HAP-1 (cell line): ENCODE measurements around the gene SLC48A1.

Source experiments
- DNase-seq, 2 experiments: peaks; one replicate each; pipeline ENCODE4 v3.0.0-alpha.2; 2016 to 2020; ENCODE audit warnings: low spot score in 2 of 2
- H3K27me3 ChIP-seq: fragments of 250-450 bp; sonication (Bioruptor Pico); 2 replicates; pipeline ENCODE4 v1.5.1; 2020; ENCODE audit warnings: low read depth, mild to moderate bottlenecking, moderate library complexity
- H3K36me3 ChIP-seq: fragments of 250-450 bp; sonication (Bioruptor Pico); replicated peaks from 2 replicates; pipeline ENCODE4 v1.5.1; 2020; ENCODE audit warnings: mild to moderate bottlenecking
- H3K4me1 ChIP-seq: fragments of 250-450 bp; sonication (Bioruptor Pico); 2 replicates; pipeline ENCODE4 v1.5.1; 2020; ENCODE audit warnings: mild to moderate bottlenecking
- H3K4me3 ChIP-seq: fragments of 250-450 bp; sonication (Bioruptor Pico); 2 replicates; pipeline ENCODE4 v1.5.1; 2020; ENCODE audit warnings: mild to moderate bottlenecking, moderate library complexity
- H3K9me3 ChIP-seq: fragments of 250-450 bp; sonication (Bioruptor Pico); 2 replicates; pipeline ENCODE4 v1.5.1; 2020; ENCODE audit warnings: mild to moderate bottlenecking, moderate library complexity
- in situ Hi-C: fragments of 300-500 bp; cut with MboI; formaldehyde crosslinking; loops from 3 replicates; pipeline ENCODE4 v1.14.3; 2020; ENCODE audit warnings: low sequenced_read_pairs, inconsistent platforms, mixed read lengths

The SLC48A1 gene

DNA sequence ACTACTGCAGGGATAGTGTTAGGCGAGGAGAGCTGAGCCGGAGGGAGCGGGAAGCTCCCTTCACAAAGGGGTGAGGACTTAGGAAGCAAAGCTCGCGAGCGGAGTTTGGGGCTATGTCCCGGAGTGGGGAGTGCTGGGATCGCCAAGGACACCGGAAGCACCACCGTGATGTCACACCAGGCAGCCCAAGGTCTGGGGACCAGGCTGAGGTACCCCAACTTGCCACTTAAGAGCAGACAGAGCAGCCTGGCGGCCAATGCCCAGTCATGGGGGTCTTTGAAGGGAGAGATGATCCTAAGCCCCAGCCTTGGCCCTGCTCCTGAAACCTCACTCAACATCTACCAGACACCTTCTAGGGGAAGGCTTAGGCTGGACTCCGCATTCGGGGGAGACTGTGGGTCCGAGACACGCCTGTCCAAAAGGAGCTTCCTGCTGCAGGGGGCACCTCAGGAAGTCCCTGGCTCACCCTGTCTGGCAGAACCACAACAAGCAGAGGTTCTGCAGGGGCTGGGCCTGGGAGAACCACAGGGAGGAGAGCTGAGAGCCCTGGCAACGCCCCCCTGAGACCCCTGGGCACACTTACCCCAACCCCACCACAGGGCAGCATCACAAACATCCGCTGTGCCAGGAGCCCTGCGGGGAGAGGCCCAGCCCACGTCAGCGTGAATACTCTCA lies 17.8 kb downstream of the SLC48A1 start:
- in situ Hi-C loops = no loop called here
- no peak overlapping the region for H3K4me3 ChIP-seq
- H3K9me3 ChIP-seq = no peaks in the 10 kb centered on the region
- no peak for DNase-seq
- no peaks in the 10 kb centered on the region for H3K4me1 ChIP-seq
- no peaks in the 10 kb centered on the region for H3K27me3 ChIP-seq
- peaks cover 44% of the 10 kb centered on the region for H3K36me3 ChIP-seq

DNA sequence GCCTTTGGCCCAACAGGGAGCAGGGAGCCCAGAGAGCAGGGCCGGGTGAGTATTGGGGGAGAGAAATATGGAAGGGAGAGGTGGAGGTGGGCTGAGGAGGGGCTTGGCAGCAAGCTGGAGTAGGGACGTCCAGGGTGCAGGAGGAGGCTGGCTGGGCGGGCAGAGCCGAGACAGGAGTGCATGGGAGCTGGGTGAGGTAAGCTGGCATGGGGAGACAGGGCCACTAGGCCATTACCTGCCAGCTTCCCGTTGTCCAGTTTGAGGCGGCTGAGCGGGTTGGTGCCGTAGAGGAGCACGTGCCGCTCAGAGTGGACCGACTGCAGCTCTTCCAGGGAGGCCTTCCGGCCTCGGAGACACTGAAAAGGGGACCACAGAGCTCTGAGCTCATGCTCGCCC lies 18.3 kb downstream of the SLC48A1 start:
- in situ Hi-C loops = no loop called here
- H3K36me3 ChIP-seq = peaks cover 39% of the 10 kb centered on the region
- DNase-seq = no peak

GRCh38 chr12:47791874-47792273 lies 18.8 kb downstream of the SLC48A1 start:
- DNase-seq = no peak
- peaks cover 40% of the 10 kb centered on the region for H3K36me3 ChIP-seq
- H3K4me3 ChIP-seq = no peak overlapping the region
- H3K27me3 ChIP-seq = no peaks in the 10 kb centered on the region
- in situ Hi-C loops = no loop called here
- H3K4me1 ChIP-seq = no peaks in the 10 kb centered on the region
- H3K9me3 ChIP-seq = no peaks in the 10 kb centered on the region

More for the DNA sequence above, 18.3 kb downstream of the SLC48A1 start:
- Histone ChIP-seq H3K4me3 (no peak overlapping the region), H3K4me1 (no peaks in the 10 kb centered on the region), H3K9me3 (no peaks in the 10 kb centered on the region), H3K27me3 (no peaks in the 10 kb centered on the region)

GRCh38 chr12:47793015-47793681 lies 20.1 kb downstream of the SLC48A1 start:
- Histone ChIP-seq H3K27me3 (no peaks in the 10 kb centered on the region), H3K4me3 (no peak overlapping the region), H3K36me3 (peaks cover 32% of the 10 kb centered on the region), H3K4me1 (no peaks in the 10 kb centered on the region), H3K9me3 (no peaks in the 10 kb centered on the region)
- in situ Hi-C loops = no loop called here
- DNase-seq = no peak

GRCh38 chr12:47794679-47795078 lies 21.6 kb downstream of the SLC48A1 start:
- Histone ChIP-seq H3K27me3 (no peaks in the 10 kb centered on the region), H3K4me3 (no peak overlapping the region), H3K9me3 (no peaks in the 10 kb centered on the region), H3K36me3 (peaks cover 18% of the 10 kb centered on the region), H3K4me1 (no peaks in the 10 kb centered on the region)
- in situ Hi-C loops = no loop called here
- no peak for DNase-seq

DNA sequence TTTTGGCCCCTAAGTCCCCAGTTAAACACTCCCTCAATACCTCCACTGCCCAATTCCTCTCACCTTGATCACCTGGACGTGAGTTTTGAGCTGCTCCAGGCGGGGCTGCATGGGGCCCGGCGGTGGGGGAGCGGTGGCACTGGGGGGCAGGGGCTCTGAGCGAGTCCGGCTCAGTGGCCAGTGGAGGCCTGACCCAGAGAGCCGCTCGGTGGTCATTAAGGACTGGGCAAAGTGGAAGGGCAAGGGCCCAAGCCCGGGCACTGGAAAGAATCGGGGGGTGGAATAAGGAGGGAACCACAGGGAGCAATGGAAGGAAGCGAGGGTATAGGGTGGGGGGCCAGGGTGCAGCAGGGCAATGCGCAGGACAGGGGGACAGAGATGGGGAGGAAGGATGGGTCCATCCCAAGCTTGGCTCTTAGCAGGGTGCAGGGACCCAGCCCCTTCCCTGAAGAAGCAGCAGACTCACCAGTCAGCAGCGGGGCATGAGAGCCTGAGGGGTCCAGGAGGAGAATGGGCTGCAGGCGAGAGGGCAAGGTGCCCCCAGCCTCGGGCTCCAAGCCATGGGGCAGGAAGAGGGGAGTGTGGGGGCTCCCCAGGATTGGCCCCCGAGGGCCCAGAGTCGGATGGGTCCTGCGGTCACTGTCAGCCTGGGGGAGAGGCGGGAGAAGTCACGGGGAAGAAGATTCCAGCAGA lies 22.2 kb downstream of the SLC48A1 start:
- Histone ChIP-seq H3K9me3 (no peaks in the 10 kb centered on the region), H3K27me3 (no peaks in the 10 kb centered on the region), H3K36me3 (peaks cover 14% of the 10 kb centered on the region), H3K4me1 (no peaks in the 10 kb centered on the region), H3K4me3 (no peak overlapping the region)
- in situ Hi-C loops = no loop called here
- no peak for DNase-seq

GRCh38 chr12:47795814-47796411 lies 22.9 kb downstream of the SLC48A1 start:
- Histone ChIP-seq H3K36me3 (peaks cover 14% of the 10 kb centered on the region), H3K4me1 (no peaks in the 10 kb centered on the region), H3K27me3 (no peaks in the 10 kb centered on the region), H3K9me3 (no peaks in the 10 kb centered on the region), H3K4me3 (no peak overlapping the region)
- DNase-seq = no peak
- in situ Hi-C loops = no loop called here

DNA sequence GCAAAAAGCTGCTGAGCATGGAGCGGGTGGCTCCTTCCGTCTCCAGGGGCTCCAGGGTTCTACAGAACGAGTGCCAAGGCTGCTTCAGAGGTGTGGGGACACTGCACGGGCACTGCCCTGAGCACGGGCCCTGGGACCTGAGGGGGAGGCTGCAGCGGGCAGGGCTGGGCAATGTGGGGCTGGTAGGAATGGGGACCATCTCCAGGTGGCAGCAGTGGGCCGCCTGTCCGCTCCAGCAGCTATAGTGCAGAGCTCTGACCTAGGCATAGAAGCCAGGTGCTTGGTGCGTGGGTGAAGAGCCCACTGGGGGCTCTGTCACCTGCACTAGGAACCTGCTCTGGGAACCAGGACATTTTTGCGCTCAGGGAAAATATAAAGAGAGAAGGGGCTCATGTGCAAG lies 24.4 kb downstream of the SLC48A1 start:
- in situ Hi-C loops = no loop called here
- DNase-seq = peak in 1 of 2 experiments; percentile 30
- Histone ChIP-seq H3K27me3 (no peaks in the 10 kb centered on the region), H3K36me3 (peaks cover 14% of the 10 kb centered on the region), H3K9me3 (no peaks in the 10 kb centered on the region), H3K4me1 (no peaks in the 10 kb centered on the region), H3K4me3 (no peak overlapping the region)

GRCh38 chr12:47798382-47798948 lies 25.4 kb downstream of the SLC48A1 start:
- Histone ChIP-seq H3K4me1 (no peaks in the 10 kb centered on the region), H3K27me3 (no peaks in the 10 kb centered on the region), H3K9me3 (no peaks in the 10 kb centered on the region), H3K36me3 (peaks cover 11% of the 10 kb centered on the region), H3K4me3 (no peak overlapping the region)
- DNase-seq = no peak
- in situ Hi-C loops = no loop called here

- Histone ChIP-seq H3K27me3 (no peaks in the 10 kb centered on the region), H3K9me3 (no peaks in the 10 kb centered on the region), H3K4me1 (no peaks in the 10 kb centered on the region), H3K4me3 (no peak overlapping the region), H3K36me3 (peaks cover 8% of the 10 kb centered on the region)
- in situ Hi-C loops = no loop called here
- no peak for DNase-seq
Measured at GRCh38 chr12:47799357-47799955, 26.4 kb downstream of the SLC48A1 start.

DNA sequence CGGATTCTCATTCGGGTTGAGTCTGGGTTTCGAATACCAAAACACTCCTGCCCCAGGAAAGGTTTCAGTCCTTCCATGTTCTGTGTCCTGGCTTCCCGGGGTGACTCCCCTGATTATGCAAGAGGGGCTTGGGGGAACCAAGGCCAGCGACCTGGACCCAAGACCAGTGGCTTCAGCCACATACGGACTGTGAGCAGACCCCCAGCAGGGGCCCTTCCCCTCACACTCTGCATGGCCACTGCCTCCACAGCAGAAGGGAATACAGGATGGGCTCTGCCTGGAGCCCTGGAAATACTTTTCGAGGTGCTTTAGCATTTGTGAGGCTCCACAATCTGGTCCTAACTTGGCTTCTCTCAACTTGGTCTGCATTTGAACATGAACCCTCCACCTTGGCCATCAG lies 27.5 kb downstream of the SLC48A1 start:
- no peak for DNase-seq
- no peak overlapping the region for H3K4me3 ChIP-seq
- peaks cover 5% of the 10 kb centered on the region for H3K36me3 ChIP-seq
- H3K4me1 ChIP-seq = no peaks in the 10 kb centered on the region
- in situ Hi-C loops = no loop called here
- H3K9me3 ChIP-seq = no peaks in the 10 kb centered on the region
- H3K27me3 ChIP-seq = no peaks in the 10 kb centered on the region

- in situ Hi-C loops = no loop called here
- Histone ChIP-seq H3K4me1 (no peaks in the 10 kb centered on the region), H3K36me3 (peaks cover 5% of the 10 kb centered on the region), H3K27me3 (no peaks in the 10 kb centered on the region), H3K4me3 (no peak overlapping the region), H3K9me3 (no peaks in the 10 kb centered on the region)
- DNase-seq = no peak
Measured at GRCh38 chr12:47801170-47801903, 28.3 kb downstream of the SLC48A1 start.

GRCh38 chr12:47801904-47802246 lies 28.8 kb downstream of the SLC48A1 start:
- no peak for DNase-seq
- Histone ChIP-seq H3K4me3 (no peak overlapping the region), H3K9me3 (no peaks in the 10 kb centered on the region), H3K4me1 (no peaks in the 10 kb centered on the region), H3K27me3 (no peaks in the 10 kb centered on the region), H3K36me3 (peaks cover under 1% of the 10 kb centered on the region; the same call in 1 of the 2 replicates)
- in situ Hi-C loops = no loop called here
